HG02678 (cell line): ENCODE measurements around the gene RAD51B.

Experiments
- ATAC-seq: cut with Tn5 transposase; IDR thresholded peaks from one replicate; pipeline ENCODE4 v1.9.1; 2021; ENCODE audit warnings: mild to moderate bottlenecking, moderate library complexity; ENCODE audit not compliant: unreplicated experiment

The RAD51B gene

DNA sequence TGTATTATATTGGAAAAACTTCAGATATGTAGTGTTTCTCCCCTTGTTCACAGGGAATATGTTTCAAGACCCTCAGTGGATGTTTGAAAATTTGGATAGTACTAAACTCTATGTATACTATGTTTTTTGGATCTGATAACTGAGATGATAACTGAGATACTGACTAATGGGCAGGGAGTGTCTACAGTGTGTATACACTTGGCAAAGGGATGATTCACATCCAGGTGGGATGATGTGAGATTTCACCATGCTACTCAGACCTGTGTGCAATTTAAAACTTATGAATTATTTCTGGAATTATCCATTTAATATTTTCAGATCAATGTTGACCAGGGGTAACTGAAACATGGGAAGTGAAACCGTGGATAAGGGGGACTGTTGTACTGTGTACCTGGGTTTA, 13.8 kb downstream of the RAD51B start:
- no peak for ATAC-seq

DNA sequence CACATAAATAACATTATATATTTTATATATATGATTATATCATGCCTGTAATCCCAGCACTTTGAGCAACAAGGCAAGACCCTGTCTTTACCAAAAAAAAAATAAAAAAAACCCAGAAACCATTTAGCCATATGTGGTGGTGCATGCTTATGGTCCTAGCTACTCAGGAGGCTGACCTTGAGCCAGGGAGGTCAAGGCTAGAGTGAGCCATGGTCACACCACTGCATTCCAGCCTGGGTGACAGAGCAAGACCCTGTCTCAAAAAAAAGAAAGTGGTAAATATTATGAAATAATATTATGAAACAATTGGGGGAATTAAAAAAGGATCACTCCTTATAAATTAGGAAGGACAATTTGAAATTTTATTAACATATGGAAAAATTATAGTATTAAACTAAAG, 16.0 kb downstream of the RAD51B start:
- ATAC-seq = no peak

DNA sequence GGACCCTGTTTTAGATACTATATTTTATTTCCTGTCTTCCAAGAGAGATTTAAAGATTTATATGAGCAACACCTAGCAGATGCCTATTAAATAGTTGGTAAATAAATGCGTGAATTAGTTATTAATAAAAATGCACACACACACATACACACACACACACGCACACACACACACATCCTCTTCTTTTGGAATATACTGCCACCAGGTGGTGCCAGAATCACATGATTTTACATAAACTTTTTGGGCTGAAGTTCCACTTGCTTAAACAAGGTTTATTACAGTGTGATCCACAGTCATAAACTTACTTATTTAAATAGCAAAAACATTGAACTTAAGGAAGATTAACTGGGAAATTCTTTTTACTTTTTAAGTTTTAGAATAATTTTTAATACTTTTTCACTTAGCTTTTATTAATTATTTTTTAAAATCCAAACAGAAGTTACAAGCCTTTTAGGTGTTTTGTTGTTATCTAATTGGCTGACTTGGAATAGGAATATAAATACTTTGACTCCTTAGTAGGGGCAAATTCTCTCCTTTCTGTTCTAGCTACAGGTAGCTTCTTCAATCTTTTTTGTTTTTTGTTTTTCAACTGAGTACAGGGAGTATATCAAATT, 17.5 kb downstream of the RAD51B start:
- ATAC-seq = no peak

DNA sequence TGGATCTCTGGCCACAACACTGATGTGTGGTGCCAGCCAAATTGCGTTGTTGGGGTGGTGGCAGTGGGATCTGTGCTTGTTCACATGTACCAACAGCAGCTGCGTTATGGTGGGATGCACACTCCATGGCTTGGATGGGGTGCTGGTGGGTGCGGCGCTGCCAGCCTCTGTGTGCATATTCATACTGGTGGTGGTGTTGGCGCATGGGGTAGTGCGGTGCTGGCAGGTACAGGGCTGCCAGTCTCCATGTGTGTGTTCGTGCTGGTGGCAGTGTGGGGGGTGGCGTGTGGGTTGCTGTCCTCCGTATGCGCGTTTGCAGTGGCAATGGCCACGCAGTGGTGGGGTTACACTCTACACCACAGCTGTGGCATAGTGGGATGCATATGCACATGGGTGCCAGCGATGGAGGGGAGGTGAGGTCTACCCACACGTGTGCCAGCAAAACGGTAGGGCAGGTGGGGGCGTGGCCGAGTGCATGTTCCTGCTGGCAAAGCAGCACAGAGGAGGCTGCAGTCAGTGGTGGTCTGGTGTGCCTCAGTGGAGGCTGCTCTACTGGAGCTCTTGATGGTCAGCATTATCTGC, 26.5 kb downstream of the RAD51B start:
- no peak for ATAC-seq

DNA sequence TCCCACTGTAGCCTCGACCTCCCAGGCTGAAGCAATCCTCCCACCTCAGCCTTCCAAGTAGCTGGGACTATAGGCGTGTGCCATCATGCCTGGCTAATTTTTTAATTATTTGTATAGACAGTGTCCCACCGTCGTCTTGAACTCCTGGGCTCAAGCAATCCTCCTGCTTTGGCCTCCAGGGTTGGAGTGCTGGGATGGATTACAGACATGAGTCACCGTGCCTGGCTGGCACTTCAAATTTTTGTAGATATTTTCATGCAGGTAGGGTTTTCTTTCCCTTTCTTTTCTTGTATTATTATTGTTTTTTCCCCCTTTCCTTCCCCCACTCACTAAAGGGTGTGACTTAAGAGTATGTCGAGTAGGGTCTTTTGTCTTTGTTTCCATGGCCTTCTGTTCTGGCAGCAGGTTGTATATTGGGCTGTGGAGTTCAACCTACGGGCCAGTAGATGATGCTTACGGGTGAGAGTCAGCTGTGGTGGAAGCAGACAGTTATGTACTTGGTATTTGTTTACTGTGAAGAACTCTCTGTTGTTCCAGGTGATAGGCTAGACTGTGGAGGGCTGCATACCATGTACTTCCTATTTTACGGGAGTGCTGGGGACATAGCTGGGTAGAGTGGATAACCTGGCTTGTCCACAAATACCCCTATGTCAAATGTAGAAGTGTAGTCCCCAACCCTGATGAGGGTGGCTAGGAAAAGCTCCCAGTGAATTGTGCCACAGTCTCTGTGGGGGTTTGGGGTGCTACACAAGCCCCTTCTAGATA, 30.7 kb downstream of the RAD51B start:
- no peak for ATAC-seq

DNA sequence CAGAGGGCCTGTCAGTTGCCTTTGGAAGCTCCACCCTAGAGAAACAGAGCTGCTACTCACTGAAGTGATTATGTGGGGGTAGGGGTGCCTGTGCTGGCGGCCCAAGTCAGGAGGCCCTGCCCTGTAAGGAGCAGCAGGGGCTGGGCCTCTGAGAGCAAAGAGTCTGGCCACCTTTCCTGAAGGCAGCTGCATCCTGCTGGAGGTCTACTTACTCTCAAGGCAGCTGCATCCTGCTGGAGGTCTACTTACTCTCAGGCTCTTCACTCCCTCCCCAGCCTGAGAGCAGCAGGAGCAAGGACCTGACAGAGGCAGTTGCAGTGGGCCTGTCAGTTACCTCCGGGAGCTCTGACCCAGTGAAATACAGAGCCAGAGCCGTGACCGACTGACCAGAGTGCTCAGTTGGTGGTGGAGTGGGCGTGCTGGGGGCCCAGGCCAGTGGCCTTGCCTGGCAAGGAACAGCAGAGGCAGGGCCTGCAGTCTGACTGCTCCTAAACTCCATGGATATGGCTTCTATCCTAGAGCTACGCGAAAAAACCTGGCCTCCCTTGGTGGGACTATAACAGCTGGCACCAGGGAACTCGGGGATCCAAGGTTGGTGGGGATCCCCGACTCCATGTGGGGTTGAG, 32.3 kb downstream of the RAD51B start:
- ATAC-seq = no peak

DNA sequence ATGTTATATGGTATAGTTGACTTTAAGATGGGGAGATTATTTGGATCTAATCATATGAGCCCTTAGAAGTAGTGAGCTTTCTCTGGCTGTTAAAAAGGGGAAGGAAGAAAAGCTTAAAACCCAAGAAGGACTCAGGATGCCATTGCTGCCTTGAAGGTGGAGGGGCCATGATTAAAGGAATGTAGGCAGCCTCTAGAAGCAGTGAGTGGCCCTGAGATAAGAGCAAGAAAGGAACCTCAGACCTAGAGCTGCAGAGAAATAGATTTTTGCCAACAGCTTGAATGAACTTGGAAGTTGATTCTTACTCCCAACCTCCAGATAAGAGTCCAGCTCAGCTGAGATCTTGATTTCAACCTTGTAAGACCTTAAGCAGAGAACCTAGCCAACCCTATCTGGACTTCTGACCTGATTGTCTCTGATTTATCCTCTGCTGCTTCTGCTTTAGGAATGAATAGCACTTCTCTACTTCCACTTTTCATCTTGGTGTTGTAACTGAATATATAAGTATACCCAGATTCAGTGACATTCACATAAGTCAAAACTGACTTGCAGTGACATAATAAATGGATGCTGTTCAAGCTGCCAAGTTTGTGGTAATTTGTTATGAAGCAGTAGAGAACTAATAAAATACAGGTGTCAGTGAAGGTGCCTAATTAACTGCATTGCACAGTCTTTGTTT, 33.5 kb downstream of the RAD51B start:
- ATAC-seq = no peak

DNA sequence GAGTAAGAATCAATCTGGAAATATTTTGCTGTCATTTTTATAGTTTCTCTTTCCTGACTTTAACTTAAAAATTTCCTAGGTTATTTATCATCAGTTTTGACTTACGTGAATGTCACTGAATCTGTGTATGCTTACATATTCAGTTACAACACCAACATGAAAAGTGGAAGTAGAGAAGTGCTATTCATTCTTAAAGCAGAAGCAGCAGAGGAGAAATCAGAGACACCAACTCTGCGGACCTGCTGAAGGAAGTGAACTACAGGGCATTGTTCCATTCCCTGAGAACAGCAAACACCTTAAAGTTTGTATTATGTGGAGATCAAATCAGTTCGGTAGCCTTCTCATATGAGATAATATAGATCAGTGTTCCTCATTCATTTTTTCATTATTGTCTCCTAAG, 34.1 kb downstream of the RAD51B start:
- ATAC-seq = no peak

DNA sequence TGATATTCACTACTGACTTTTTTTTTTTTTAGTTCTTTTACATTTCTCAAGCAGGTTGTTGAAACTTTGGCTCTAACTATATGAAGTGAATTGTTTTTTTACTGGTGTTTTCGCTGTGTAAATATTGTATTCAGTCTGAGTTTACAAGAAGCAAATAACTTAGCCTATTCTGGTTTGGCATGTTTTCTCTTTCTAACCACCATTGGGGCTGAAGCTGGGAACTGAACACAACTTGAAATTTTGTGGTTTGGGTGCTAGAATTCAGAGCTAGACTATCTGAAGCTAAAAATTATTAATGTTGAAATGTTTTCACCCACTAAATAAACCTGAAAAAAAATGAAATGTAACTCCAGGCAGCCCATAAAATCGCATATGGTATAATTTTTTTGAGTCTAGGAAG, 37.2 kb downstream of the RAD51B start:
- no peak for ATAC-seq

DNA sequence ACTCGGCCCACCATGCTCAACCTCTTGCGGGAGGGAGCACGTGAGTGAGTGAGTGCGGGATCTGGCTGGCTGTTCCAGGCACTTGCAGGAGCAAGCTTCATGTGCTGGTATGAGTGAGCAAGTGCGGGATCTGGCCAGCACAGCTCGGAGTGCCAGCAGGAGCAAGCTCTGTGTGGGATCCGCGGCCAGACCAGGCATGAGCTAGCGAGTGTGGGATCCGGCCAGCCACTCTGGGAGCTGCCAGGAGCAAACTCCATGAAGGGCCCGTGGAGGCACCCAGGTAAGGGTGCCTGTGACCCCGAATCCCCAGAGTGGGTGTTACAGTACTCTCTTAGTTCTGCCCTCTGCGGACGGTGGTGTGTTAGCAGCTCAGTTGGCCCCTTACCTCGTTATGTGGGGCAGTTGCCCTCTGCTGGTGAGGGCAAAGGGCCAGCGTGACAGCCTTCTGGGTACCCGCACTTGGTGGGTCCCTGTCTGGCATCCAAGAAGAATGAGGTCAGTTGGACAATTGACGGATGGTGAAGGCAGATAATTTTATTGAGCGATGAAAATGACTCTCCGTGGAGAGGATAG, 38.3 kb downstream of the RAD51B start:
- ATAC-seq = no peak

DNA sequence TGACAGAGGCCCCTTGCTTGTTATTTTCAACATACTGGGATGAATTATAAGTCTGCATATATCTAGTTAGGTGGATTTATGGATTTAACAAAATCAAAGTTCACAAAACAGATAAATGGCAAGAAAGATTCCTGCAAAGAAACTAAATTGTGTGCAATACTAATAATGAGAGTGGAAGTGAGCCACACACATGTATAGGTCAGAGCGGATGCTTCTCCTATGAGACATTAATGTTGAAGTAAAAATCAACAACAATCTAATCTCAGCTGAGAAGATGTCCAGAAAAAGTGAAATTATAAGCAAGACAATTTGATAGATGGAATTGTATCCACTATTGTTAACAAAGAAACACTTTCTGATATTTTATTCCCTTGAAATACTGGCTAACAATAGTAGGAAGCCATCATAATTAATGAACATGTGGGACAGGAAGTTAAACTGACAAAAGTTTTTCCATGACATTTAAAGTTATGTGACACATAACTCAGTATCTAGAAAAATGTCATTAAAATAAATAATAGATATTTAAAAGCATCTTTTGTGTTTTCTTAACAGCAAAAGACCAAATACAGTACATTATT, 39.7 kb downstream of the RAD51B start:
- ATAC-seq = no peak

DNA sequence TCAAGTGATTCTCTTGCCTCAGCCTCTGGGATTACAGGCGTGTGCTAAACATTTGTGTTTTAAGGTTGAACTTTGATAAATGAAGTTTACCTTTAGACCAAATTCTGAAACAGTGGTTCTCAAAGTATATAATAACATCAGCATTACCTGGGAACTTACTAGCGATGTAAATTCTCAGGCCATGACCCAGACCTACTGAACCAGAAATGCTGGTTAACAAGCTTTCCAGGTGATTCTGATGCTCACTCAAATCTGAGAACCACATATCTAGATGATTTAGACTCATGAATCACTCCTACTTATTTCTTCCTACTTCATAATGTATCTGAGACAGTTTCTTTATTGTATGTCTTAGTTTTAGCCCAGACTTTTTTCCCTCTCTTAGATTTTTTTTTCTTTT, 43.6 kb downstream of the RAD51B start:
- no peak for ATAC-seq

DNA sequence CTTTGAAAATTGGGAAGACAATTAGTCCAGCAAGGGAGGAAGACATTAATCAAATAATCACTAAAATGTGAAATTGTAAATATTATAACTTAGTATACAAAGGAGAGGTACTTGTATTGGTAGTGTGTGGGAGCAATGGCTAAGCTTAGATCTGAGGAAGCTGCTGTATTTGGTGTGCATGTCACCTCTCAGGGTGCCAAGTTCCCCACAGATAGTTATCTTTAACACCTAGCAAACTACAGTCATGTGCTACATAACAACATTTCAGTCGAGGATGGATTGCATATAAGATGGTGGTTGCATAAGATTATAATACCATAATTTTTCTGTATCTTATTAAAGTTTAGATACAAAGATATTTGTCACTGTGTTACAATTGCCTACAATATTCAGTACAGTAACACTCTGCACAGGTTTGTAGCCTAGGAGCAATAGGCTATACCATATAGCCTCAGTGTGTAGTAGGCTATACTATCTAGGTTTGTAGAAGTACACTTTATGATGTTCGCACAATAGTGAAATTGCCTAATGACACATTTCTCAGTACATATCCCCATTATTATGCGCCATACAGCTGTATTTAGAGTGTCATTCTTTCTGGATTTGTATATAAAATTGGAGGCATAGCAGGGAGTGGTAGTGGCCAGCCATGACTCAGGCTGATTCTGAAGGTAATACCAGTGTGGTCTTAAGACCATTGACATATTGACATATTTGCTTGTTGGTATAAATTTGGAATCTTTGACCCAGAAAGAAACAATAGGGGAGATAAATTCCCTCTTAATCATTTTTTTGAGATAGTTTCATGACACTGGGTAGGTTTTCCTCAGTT, 55.8 kb downstream of the RAD51B start:
- no peak for ATAC-seq

DNA sequence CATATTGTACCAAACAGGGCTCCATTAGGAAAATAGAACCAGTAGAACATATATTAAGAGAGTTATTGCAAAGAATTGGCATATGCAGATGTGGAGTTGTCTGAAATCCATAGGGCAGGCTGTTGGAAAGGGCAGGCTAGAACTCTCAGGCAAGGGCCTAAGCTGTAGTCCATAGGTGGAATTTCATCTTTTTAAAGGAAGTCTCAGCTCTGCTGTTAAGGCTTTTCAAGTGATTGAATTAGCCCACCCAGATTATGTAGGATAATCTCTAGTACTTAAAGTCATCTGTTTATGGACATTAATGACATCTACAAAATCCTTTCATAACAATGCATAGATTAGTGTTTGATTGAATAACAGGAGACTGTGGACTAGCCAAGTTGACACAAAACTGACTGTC, 59.4 kb downstream of the RAD51B start:
- no peak for ATAC-seq

DNA sequence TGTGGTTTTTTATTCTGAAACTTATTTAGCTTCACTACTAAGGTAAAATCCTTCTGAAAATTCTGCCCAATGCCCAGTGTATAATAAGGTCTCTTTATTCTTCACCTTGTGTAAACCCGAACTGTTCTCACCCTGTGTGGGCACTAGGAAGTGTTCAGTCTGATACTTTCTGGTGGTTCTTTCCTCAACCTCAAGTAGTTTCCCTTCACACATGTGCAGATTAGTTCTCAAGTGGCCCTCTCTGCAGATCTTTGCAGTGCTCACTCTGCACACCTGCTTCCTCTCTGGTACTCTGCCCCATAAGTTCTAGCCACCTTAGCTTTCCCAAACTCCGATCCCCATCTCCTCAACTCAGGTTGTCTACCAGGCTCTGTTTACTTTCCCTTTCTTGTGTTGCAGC, 61.6 kb downstream of the RAD51B start:
- ATAC-seq = peak; percentile 93

DNA sequence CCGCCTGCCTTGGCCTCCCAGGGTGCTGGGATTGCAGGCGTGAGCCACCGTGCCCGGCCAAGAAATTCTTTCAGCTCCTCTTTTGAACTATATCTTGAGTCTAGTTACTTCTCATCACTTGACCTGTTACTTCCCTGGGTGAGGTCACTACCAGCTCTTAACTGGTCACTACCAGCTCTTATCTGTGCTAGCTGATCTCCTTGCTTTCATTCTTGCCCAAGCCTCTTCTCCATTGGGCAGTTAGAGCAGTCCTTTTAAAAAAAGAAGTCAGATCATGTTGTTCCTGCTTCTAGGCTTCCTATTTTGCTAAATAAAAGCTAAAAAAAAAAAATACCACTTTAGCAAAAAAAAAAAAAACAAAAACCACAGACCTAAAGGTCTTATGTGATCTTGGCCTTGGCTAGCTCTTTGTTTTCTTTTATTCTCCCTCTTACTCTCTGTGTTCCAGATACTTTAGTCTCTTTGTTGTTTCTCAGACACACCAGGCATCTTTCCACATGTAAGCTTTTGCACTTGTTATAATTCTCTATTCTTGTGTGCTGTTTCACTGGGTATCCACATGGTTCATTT, 63.5 kb downstream of the RAD51B start:
- no peak for ATAC-seq

DNA sequence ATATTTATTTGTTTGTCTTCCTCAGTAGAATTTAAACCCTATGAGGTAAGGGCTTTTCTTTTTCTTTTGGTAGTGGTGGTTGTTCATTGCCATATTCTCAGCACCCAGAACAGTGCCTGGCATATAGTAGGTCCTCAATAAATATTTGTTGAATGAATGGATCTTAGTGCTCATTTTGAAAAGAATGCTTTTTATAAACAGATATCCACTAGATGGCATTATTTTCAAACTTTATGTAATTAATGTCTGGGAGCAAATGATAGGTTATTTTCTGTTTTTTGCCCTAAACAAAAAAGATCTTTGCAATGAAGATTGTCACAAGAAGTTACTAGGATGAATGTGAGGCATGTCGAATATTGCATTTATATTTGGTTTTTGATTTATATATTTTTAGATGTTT, 64.1 kb downstream of the RAD51B start:
- ATAC-seq = no peak

DNA sequence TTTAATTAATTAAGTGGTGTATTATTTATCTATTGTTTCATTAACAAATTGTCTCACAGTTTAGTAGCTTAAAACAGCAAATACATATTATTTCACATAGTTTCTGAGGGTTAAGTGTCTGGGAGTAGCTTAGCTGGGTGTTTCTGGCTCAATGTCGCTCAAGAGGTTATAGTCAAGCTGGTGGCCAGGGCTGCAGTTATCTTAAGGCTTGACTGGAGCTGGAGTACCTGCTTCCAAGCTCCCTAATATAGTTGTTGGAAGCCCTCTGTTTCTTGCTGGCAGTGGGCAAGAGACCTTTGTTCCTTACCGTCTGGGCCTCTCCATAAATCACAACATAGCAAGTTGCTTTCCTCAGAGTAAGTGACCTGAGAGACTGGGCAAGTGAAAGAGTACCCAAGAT, 66.6 kb downstream of the RAD51B start:
- ATAC-seq = no peak

DNA sequence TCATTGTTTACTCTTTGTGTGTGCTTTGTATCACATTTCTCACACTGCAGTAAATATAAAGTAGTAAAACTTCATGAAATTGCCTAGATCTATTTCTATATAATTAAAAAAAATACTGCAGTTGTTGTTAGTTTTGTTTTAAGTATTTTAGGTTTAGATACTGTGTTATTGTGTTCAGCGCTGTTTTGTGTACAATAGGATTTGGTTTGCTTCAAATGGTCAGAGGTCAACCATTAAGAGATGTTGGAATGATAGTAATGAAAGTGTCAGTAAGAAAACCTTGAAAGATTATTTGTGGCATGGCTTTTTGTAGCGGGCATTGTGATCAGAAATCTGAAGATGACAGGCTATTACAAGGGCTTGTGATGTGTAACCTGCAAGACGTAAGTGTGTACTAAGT, 67.9 kb downstream of the RAD51B start:
- no peak for ATAC-seq

DNA sequence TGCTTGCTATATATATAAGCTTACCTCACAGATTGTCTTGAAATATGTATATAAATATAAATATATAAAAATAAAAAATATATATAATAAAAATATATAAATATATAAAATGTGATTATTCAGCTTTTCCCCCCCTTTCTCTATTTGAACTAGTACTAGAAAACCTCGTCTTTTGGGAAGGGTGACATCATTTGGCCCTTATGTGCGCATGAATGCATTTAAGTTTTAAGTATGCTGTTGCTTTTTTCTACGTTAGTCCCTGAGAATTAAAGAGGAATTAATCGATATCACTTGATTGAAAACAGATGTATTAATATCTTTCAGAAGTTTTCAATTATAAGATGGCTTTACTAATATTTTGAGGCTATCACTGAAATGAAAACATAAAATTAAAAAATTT, 69.9 kb downstream of the RAD51B start:
- ATAC-seq = no peak
